22Rv1 (cell line): ENCODE measurements around the gene ANGPTL4.
"Not testable (repeated sequence)": the region's sequence is repeated elsewhere in the genome, so short reads cannot be mapped to it uniquely, and the experiment has no call there.

Experiments
- ZFX ChIP-seq: fragments of 450-650 bp; IDR thresholded peaks from 2 replicates; pipeline ENCODE4 v1.6.1; 2017; ENCODE audit warnings: antibody characterized with exemption, borderline replicate concordance
- TF ChIP-seq, protein P1 (sequence below): fragments of 450-650 bp; IDR thresholded peaks from 2 replicates; pipeline ENCODE4 v1.5.1; 2017; ENCODE audit warnings: mild to moderate bottlenecking

- TF ChIP-seq, protein P1, sequence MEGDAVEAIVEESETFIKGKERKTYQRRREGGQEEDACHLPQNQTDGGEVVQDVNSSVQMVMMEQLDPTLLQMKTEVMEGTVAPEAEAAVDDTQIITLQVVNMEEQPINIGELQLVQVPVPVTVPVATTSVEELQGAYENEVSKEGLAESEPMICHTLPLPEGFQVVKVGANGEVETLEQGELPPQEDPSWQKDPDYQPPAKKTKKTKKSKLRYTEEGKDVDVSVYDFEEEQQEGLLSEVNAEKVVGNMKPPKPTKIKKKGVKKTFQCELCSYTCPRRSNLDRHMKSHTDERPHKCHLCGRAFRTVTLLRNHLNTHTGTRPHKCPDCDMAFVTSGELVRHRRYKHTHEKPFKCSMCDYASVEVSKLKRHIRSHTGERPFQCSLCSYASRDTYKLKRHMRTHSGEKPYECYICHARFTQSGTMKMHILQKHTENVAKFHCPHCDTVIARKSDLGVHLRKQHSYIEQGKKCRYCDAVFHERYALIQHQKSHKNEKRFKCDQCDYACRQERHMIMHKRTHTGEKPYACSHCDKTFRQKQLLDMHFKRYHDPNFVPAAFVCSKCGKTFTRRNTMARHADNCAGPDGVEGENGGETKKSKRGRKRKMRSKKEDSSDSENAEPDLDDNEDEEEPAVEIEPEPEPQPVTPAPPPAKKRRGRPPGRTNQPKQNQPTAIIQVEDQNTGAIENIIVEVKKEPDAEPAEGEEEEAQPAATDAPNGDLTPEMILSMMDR = not testable (repeated sequence)
- not testable (repeated sequence) for TF ChIP-seq ZFX
These were observed 12.5 kb downstream of the ANGPTL4 start for GRCh38 chr19:8376373-8376974.
